Natural killer cell (primary cell): ENCODE data around the gene GPR22. TPM values are rescaled to one million over a fixed set of nuclear protein-coding genes. Genes with fewer than 3 reads are reported as not detected.

Experiments
- ATAC-seq, 3 donors: fragments of 150-1000 bp in 2 of 3; fragments of 200-7000 bp in 1 of 3; cut with Tn5 transposase; 1 replicate in 1 of 3; 2 replicates in 2 of 3; pipeline ENCODE4 v1.10.0; 2021; ENCODE audit warnings: mild to moderate bottlenecking in 2 of 3, moderate library complexity in 2 of 3
- DNase-seq, 2 donors: peaks; one replicate each; pipeline versions ENCODE4 v3.0.0 to v3.0.0-alpha.2; 2013 to 2021; ENCODE audit warnings: mixed read lengths in 1 of 2
- H3K27ac ChIP-seq: one replicate; pipeline ENCODE4 v1.5.1; 2013; ENCODE audit warnings: mild to moderate bottlenecking, low read length
- H3K27me3 ChIP-seq: one replicate; pipeline ENCODE4 v1.6.1; 2013; ENCODE audit warnings: low read length; ENCODE audit not compliant: control insufficient read depth, insufficient read depth
- H3K36me3 ChIP-seq: one replicate; pipeline ENCODE4 v1.6.1; 2013; ENCODE audit warnings: low read length; ENCODE audit not compliant: control insufficient read depth, insufficient read depth
- H3K4me1 ChIP-seq: one replicate; pipeline ENCODE4 v1.6.1; 2013; ENCODE audit warnings: low read length; ENCODE audit not compliant: control insufficient read depth, insufficient read depth
- H3K4me3 ChIP-seq: one replicate; pipeline ENCODE4 v1.5.1; 2013; ENCODE audit warnings: low read length
- H3K9me3 ChIP-seq: one replicate; pipeline ENCODE4 v1.6.1; 2013; ENCODE audit warnings: low read length; ENCODE audit not compliant: control insufficient read depth, insufficient read depth
- H3K27ac Mint-ChIP-seq, 2 donors: one replicate each; pipeline ENCODE4 v1.8.0; 2022; ENCODE audit warnings: mild to moderate bottlenecking in 2 of 2, mixed read lengths in 2 of 2, moderate library complexity in 1 of 2
- H3K27me3 Mint-ChIP-seq, 2 donors: one replicate each; pipeline ENCODE4 v1.8.0; 2022; ENCODE audit warnings: low read depth in 2 of 2, mixed read lengths in 2 of 2
- H3K36me3 Mint-ChIP-seq: one replicate; pipeline ENCODE4 v1.8.0; 2022; ENCODE audit warnings: mixed read lengths
- H3K4me1 Mint-ChIP-seq, 2 donors: one replicate each; pipeline ENCODE4 v1.8.0; 2022; ENCODE audit warnings: mixed read lengths in 2 of 2
- H3K4me3 Mint-ChIP-seq: one replicate; pipeline ENCODE4 v1.8.0; 2022; ENCODE audit warnings: mild to moderate bottlenecking, moderate library complexity, mixed read lengths
- H3K9me3 Mint-ChIP-seq, 2 donors: one replicate each; pipeline ENCODE4 v1.8.0; 2022; ENCODE audit warnings: mixed read lengths in 2 of 2
- WGBS: methylation state at CpG from one replicate; pipeline ENCODE4 v1.1.7; 2013; ENCODE audit warnings: missing lambda C conversion rate; ENCODE audit not compliant: insufficient coverage; 5-methylcytosine and 5-hydroxymethylcytosine counted together
- intact Hi-C: fragments of 100-400 bp; cut with micrococcal nuclease; formaldehyde crosslinking; loops from one replicate; pipeline ENCODE4 v1.14.2; 2022
- total RNA-seq, 4 donors: library from RNA; stranded (reverse); fragments of 120-200 nt in 1 of 4; gene quantifications; one replicate each; pipeline versions ENCODE4 v1.2.3 to v1.2.4, GENCODE V29; 2013 to 2022
- TF ChIP-seq, protein P1 (sequence below): fragments of 200-600 bp; IDR thresholded peaks from one replicate; pipeline ENCODE4 v1.8.0; 2022; ENCODE audit warnings: antibody characterized with exemption

The GPR22 gene
- total RNA-seq, 3 donors from 2014 or later (not counting 1 experiment from before 2014, with no cell fraction given), result not detected

DNA sequence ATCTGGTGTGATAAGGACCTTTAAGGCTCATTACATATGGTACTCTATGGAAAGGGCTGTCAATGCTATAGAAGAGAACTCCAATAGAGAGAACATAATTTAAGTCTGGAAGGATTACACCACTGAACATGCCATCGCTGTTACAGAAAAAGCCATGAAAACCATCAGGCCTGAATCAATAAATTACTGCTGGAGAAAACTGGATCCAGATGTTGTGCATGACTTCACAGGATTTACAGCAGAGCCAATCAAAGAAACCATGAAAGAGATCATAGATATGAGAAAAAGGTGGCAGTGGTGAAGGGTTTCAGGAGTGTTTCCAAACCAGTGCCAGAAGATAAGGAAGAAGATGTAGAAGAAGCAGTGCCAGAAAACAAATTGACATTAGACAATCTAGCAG lies 18.9 kb upstream of the GPR22 start:
- no peaks in the 10 kb centered on the region for H3K27me3 ChIP-seq
- H3K27ac Mint-ChIP-seq, result no peak overlapping the region
- H3K27me3 Mint-ChIP-seq, result no peaks in the 10 kb centered on the region
- no peaks in the 10 kb centered on the region for H3K9me3 ChIP-seq
- 100% methylated on average over 1 of the region's 1 CpG for whole genome bisulfite sequencing
- DNase-seq (no peak), ATAC-seq (no peak)
- no peaks in the 10 kb centered on the region for H3K4me1 ChIP-seq
- H3K36me3 Mint-ChIP-seq, result no peaks in the 10 kb centered on the region
- no peak overlapping the region for H3K4me3 ChIP-seq
- intact Hi-C loops, result no loop called here
- no peak overlapping the region for H3K4me3 Mint-ChIP-seq
- peaks cover 11 to 14% of the 10 kb centered on the region in 2 donors for H3K4me1 Mint-ChIP-seq
- H3K27ac ChIP-seq, result no peak overlapping the region
- no peaks in the 10 kb centered on the region for H3K9me3 Mint-ChIP-seq
- TF ChIP-seq, protein P1, sequence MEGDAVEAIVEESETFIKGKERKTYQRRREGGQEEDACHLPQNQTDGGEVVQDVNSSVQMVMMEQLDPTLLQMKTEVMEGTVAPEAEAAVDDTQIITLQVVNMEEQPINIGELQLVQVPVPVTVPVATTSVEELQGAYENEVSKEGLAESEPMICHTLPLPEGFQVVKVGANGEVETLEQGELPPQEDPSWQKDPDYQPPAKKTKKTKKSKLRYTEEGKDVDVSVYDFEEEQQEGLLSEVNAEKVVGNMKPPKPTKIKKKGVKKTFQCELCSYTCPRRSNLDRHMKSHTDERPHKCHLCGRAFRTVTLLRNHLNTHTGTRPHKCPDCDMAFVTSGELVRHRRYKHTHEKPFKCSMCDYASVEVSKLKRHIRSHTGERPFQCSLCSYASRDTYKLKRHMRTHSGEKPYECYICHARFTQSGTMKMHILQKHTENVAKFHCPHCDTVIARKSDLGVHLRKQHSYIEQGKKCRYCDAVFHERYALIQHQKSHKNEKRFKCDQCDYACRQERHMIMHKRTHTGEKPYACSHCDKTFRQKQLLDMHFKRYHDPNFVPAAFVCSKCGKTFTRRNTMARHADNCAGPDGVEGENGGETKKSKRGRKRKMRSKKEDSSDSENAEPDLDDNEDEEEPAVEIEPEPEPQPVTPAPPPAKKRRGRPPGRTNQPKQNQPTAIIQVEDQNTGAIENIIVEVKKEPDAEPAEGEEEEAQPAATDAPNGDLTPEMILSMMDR, result no peak
- H3K36me3 ChIP-seq, result peaks cover 4% of the 10 kb centered on the region

DNA sequence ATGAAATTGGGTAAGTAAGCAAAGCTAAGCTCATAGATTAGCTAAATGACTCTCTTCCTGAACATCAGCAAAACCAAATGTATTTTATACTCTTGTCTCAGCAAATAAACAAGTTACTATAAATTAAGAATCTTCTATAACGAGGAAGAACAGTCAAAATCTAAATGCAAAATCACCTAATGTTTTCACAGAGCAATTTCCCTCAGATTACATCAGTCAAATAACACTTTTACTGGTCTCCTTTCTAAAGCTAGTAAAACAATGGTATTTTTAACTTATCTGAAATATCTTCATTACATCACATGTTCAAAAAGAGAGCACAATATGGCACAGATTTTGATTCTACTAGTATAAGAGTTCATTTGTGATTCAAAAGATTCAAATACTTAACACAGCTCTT lies 16.5 kb upstream of the GPR22 start:
- 86% methylated on average over 1 of the region's 1 CpG for WGBS

DNA sequence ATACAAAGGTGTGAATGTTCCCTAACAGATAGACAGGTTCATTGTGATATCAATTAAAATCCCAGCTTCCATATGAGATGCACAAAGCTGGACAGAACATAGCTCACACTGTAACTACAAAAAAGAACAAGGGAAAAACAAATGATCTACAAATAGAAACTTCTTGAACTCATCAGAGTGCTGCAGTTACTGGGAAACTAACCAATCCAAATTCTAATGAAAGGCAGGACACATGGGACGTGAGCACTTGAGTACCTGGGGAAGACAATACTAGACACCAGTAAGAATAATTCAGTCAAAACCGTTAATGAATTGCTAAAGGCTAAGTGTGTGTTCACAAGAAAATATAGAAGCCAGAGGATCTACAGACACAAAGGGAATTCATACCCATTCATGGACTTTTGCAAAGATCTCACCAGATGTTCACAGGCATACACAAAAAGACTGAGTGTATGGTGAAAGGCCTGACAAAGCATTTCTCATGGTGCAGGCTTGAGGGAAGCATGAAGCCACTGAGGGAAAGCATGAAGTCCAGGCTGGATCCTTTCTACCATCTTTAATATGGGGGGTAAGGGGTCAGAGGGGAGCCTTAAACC lies 7.8 kb upstream of the GPR22 start:
- 91% methylated on average over 2 of the region's 2 CpGs for WGBS
- Mint-ChIP-seq H3K27me3 (no peaks in the 10 kb centered on the region), H3K36me3 (no peaks in the 10 kb centered on the region), H3K4me3 (no peak overlapping the region), H3K9me3 (peaks cover 0 to 2% of the 10 kb centered on the region in 2 donors), H3K4me1 (no peaks in the 10 kb centered on the region), H3K27ac (no peak overlapping the region)
- intact Hi-C loops, result no loop called here
- TF ChIP-seq, protein P1, result no peak
- peaks cover 3% of the 10 kb centered on the region for H3K36me3 ChIP-seq
- no peak overlapping the region for H3K4me3 ChIP-seq
- no peak overlapping the region for H3K27ac ChIP-seq
- ATAC-seq (no peak), DNase-seq (no peak)
- no peaks in the 10 kb centered on the region for H3K9me3 ChIP-seq
- no peaks in the 10 kb centered on the region for H3K27me3 ChIP-seq
- H3K4me1 ChIP-seq, result no peaks in the 10 kb centered on the region

More for the DNA sequence above, 16.5 kb upstream of the GPR22 start:
- DNase-seq, result no peak
- no peaks in the 10 kb centered on the region for H3K36me3 Mint-ChIP-seq
- Histone ChIP-seq H3K4me1 (no peaks in the 10 kb centered on the region), H3K27me3 (no peaks in the 10 kb centered on the region), H3K27ac (no peak overlapping the region), H3K9me3 (no peaks in the 10 kb centered on the region), H3K36me3 (peaks cover 4% of the 10 kb centered on the region), H3K4me3 (no peak overlapping the region)
- H3K27ac Mint-ChIP-seq, result no peak overlapping the region
- peaks cover 0 to 2% of the 10 kb centered on the region in 2 donors for H3K9me3 Mint-ChIP-seq
- TF ChIP-seq, protein P1, result no peak
- H3K27me3 Mint-ChIP-seq, result no peaks in the 10 kb centered on the region
- H3K4me1 Mint-ChIP-seq, result peaks cover 9 to 11% of the 10 kb centered on the region in 2 donors
- H3K4me3 Mint-ChIP-seq, result no peak overlapping the region
- intact Hi-C loops, result no loop called here
- ATAC-seq, result no peak
